MM.1S (cell line): ENCODE results near the gene ANXA4.

ENCODE experiments used
- DNase-seq: peaks from one replicate; pipeline ENCODE4 v3.0.0-alpha.2; 2015
- H2AFZ ChIP-seq: fragments of 300-600 bp; sonication (generic); 2 replicates; pipeline ENCODE4 v1.6.0; 2016; ENCODE audit warnings: antibody characterized with exemption, low read length
- H3F3A ChIP-seq: fragments of 300-600 bp; sonication (generic); 2 replicates; pipeline ENCODE4 v1.6.1; 2016; ENCODE audit warnings: mild to moderate bottlenecking, antibody characterized with exemption, low read length, moderate library complexity, mixed read lengths; ENCODE audit not compliant: insufficient read depth
- H3K27ac ChIP-seq: fragments of 300-600 bp; sonication (generic); 2 replicates; pipeline ENCODE4 v1.5.1; 2016; ENCODE audit warnings: mild to moderate bottlenecking, low read length
- H3K27me3 ChIP-seq: fragments of 300-600 bp; sonication (generic); replicated peaks from 2 replicates; pipeline ENCODE4 v1.6.0; 2016; ENCODE audit warnings: low read length; ENCODE audit not compliant: insufficient read depth
- H3K36me3 ChIP-seq: fragments of 300-600 bp; sonication (generic); replicated peaks from 2 replicates; pipeline ENCODE4 v1.6.1; 2016; ENCODE audit warnings: mild to moderate bottlenecking, low read length, mixed read lengths; ENCODE audit not compliant: insufficient read depth
- H3K4me1 ChIP-seq: fragments of 300-600 bp; sonication (generic); 2 replicates; pipeline ENCODE4 v1.6.1; 2016; ENCODE audit warnings: low read length, mixed read lengths
- H3K4me2 ChIP-seq: fragments of 300-600 bp; sonication (generic); 2 replicates; pipeline ENCODE4 v1.6.0; 2016; ENCODE audit warnings: low read depth, low read length
- H3K4me3 ChIP-seq: fragments of 300-600 bp; sonication (generic); 2 replicates; pipeline ENCODE4 v1.5.1; 2016; ENCODE audit warnings: low read length, mixed read lengths
- H3K79me2 ChIP-seq: fragments of 300-600 bp; sonication (generic); 2 replicates; pipeline ENCODE4 v1.6.1; 2016; ENCODE audit warnings: mixed run types, low read length, mixed read lengths
- H3K9ac ChIP-seq: fragments of 300-600 bp; sonication (generic); 2 replicates; pipeline ENCODE4 v1.6.1; 2016; ENCODE audit warnings: low read length, mixed read lengths
- H3K9me2 ChIP-seq: fragments of 300-600 bp; sonication (generic); replicated peaks from 2 replicates; pipeline ENCODE4 v1.6.1; 2016; ENCODE audit warnings: mild to moderate bottlenecking, low read length, mixed read lengths; ENCODE audit not compliant: insufficient read depth
- H3K9me3 ChIP-seq: fragments of 300-600 bp; sonication (generic); replicated peaks from 2 replicates; pipeline ENCODE4 v1.6.1; 2016; ENCODE audit warnings: mild to moderate bottlenecking, low read length, mixed read lengths; ENCODE audit not compliant: insufficient read depth
- H4K20me1 ChIP-seq: fragments of 300-600 bp; sonication (generic); 2 replicates; pipeline ENCODE4 v1.6.1; 2016; ENCODE audit warnings: mild to moderate bottlenecking, low read length, moderate library complexity, mixed read lengths; ENCODE audit not compliant: insufficient read depth
- EZH2 ChIP-seq: fragments of 300-600 bp; sonication (generic); optimal IDR thresholded peaks from 2 replicates; pipeline ENCODE3; 2017; ENCODE audit warnings: low read depth, mild to moderate bottlenecking, antibody characterized with exemption, low read length, mixed read lengths
- EZH2phosphoT487 ChIP-seq: fragments of 300-600 bp; sonication (generic); IDR thresholded peaks from 2 replicates; pipeline ENCODE4 v1.6.1; 2018; ENCODE audit warnings: antibody characterized with exemption, low read length
- TF ChIP-seq, protein P1 (sequence below): fragments of 300-600 bp; sonication (generic); IDR thresholded peaks from 2 replicates; pipeline ENCODE4 v1.5.1; 2016; ENCODE audit warnings: antibody characterized with exemption, low read length, mixed read lengths

The ANXA4 gene

DNA sequence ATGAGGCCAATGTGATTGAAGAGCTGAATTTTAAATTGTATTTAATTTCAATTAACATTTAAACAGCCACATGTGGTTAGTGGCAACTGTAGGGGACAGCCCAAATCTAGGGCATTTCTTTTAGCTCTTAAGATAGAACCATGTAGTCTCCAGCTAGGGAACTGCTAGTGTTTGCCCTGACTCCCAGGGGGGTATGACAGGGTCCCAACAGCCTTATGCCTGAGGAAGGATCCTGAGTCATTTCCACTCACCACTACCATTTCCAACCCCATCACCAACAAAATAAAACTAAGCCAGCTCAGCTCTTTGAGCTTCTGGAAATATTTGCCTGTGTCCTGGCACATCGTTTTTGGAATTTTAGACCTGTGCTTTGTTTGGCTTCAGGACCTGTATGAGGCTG, 73.8 kb downstream of the ANXA4 start:
- no peaks in the 10 kb centered on the region for H3K9me3 ChIP-seq
- no peak overlapping the region for H3K9ac ChIP-seq
- H3K4me3 ChIP-seq, result no peak overlapping the region
- no peaks in the 10 kb centered on the region for H4K20me1 ChIP-seq
- H3K27me3 ChIP-seq, result no peaks in the 10 kb centered on the region
- H3K4me1 ChIP-seq, result no peaks in the 10 kb centered on the region
- H3K9me2 ChIP-seq, result no peaks in the 10 kb centered on the region
- no peak overlapping the region for H2AFZ ChIP-seq
- no peaks in the 10 kb centered on the region for H3K36me3 ChIP-seq
- H3K4me2 ChIP-seq, result no peak overlapping the region
- TF ChIP-seq EZH2phosphoT487, result no peak
- no peak for TF ChIP-seq EZH2
- TF ChIP-seq, protein P1, sequence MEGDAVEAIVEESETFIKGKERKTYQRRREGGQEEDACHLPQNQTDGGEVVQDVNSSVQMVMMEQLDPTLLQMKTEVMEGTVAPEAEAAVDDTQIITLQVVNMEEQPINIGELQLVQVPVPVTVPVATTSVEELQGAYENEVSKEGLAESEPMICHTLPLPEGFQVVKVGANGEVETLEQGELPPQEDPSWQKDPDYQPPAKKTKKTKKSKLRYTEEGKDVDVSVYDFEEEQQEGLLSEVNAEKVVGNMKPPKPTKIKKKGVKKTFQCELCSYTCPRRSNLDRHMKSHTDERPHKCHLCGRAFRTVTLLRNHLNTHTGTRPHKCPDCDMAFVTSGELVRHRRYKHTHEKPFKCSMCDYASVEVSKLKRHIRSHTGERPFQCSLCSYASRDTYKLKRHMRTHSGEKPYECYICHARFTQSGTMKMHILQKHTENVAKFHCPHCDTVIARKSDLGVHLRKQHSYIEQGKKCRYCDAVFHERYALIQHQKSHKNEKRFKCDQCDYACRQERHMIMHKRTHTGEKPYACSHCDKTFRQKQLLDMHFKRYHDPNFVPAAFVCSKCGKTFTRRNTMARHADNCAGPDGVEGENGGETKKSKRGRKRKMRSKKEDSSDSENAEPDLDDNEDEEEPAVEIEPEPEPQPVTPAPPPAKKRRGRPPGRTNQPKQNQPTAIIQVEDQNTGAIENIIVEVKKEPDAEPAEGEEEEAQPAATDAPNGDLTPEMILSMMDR, result no peak
- H3K27ac ChIP-seq, result no peak overlapping the region
- H3K79me2 ChIP-seq, result no peaks in the 10 kb centered on the region
- H3F3A ChIP-seq, result no peaks in the 10 kb centered on the region
- DNase-seq, result no peak

DNA sequence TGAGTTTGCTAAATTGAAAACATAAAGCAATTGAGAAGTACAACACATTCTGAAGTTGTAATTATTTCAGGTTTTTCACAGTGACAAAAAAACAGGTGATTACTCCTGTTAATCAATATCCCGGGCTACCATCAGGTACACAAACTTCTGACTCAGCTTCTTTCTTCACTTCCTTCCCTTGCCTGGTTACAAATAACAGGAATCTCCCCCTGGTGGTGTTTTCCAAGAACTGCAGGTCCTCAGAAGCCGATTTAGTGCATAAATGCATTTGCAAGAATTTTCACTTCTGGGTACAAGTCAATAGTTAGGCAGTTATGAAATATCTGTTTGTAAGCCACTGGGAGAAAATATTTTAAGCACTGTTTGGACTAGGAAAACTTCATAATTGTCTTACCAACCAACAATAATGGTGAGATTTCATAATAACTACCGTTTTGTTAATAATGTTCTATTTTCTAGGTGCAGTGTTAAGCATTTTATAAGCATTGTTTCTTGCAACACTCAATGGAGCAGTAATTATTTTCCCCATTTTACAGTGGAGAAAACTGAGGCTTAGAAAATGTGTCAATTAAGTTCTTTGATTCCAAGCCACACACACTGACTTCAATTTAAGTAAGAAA, 75.1 kb downstream of the ANXA4 start:
- H3K36me3 ChIP-seq, result no peaks in the 10 kb centered on the region
- no peaks in the 10 kb centered on the region for H3K4me1 ChIP-seq
- no peaks in the 10 kb centered on the region for H3K27me3 ChIP-seq
- H4K20me1 ChIP-seq, result no peaks in the 10 kb centered on the region
- TF ChIP-seq, protein P1, result peak; percentile 92
- TF ChIP-seq EZH2phosphoT487, result no peak
- no peak overlapping the region for H3K4me3 ChIP-seq
- no peak overlapping the region for H3K27ac ChIP-seq
- H3K9ac ChIP-seq, result no peak overlapping the region
- no peaks in the 10 kb centered on the region for H3K79me2 ChIP-seq
- H3K9me3 ChIP-seq, result no peaks in the 10 kb centered on the region
- no peak overlapping the region for H3K4me2 ChIP-seq
- H3F3A ChIP-seq, result no peaks in the 10 kb centered on the region
- peak; percentile 89 for DNase-seq
- H2AFZ ChIP-seq, result no peak overlapping the region
- H3K9me2 ChIP-seq, result no peaks in the 10 kb centered on the region

DNA sequence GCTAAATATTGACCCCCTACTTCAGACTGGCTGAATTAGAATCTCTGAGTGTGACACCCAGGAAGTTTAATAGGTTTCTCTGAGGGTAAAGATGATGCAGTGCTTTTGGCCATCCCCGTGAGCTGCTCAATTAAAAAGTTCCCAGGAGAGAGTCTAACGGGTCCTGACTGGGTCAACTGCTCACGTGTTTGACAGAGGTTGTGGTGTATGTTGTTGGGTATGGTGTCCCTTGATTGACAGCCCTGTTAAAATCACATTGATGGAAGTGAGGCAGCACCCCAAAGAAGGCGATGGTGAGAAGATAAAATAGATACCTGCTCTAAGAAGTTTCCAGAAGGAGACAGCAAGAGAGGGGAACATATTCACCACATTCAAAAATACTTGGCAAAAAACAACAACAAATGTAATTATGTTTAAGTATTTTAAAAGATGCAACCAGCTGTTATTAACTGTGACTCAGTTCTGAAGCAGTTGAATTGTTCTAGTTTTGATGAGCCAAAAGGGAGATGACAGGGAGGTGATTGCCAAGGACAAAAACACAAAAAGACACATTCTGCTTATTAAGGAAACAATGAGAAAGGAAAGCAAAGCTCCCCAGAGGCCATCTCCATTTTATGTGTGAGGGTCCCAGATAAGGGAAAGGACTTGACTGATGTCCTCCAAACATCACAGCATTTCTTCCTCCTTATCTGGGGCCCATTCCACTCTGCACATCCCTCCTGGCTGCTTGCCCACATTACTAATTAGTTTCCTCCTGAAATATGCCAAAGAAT, 76.0 kb downstream of the ANXA4 start:
- H4K20me1 ChIP-seq, result no peaks in the 10 kb centered on the region
- no peaks in the 10 kb centered on the region for H3F3A ChIP-seq
- H3K9ac ChIP-seq, result no peak overlapping the region
- H3K9me2 ChIP-seq, result no peaks in the 10 kb centered on the region
- H2AFZ ChIP-seq, result no peak overlapping the region
- H3K4me1 ChIP-seq, result no peaks in the 10 kb centered on the region
- H3K36me3 ChIP-seq, result no peaks in the 10 kb centered on the region
- H3K27me3 ChIP-seq, result no peaks in the 10 kb centered on the region
- no peak overlapping the region for H3K27ac ChIP-seq
- H3K9me3 ChIP-seq, result no peaks in the 10 kb centered on the region
- H3K4me2 ChIP-seq, result no peak overlapping the region
- no peak overlapping the region for H3K4me3 ChIP-seq
- DNase-seq, result no peak
- TF ChIP-seq EZH2, result no peak
- TF ChIP-seq, protein P1, result no peak
- TF ChIP-seq EZH2phosphoT487, result no peak
- no peaks in the 10 kb centered on the region for H3K79me2 ChIP-seq
